GM19193 (cell line): ENCODE measurements around the gene LIMCH1.

Experiments used
- POLR2A ChIP-seq: IDR thresholded peaks from 4 replicates; pipeline ENCODE4 v1.6.1; 2011; ENCODE audit not compliant: insufficient read depth, insufficient read length; ENCODE audit errors: extremely low read depth

Gene LIMCH1

GRCh38 chr4:41572956-41573355 is 35.0 kb downstream of the LIMCH1 start:
- no peak for TF ChIP-seq POLR2A

DNA sequence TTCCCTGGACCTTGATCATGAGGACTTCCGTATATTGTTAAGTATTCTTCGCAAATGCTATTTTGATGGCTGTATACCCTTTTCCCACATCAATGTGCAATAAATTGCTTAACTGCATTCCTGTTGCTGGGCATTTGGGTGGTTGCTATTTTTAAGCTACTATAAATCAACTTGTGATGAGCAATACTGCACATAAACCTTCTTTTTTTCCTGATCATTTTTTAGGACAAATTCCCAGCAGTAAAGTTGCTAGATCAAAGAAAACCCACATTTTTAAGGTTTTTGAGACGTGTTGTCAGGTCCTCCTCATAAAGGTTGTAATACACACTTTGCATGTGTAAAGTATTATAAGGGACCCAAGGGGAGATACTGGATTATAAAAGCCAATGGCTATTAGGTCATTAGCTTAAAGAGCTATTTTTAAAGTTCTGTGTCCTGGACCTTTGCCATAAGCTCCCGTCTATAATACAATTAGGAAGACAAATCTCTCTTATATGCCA is 35.6 kb downstream of the LIMCH1 start:
- TF ChIP-seq POLR2A: no peak

- no peak for TF ChIP-seq POLR2A
Observed at GRCh38 chr4:41575207-41575606, 37.2 kb downstream of the LIMCH1 start.

- no peak for TF ChIP-seq POLR2A
Observed at GRCh38 chr4:41575665-41576064, 37.7 kb downstream of the LIMCH1 start.

- TF ChIP-seq POLR2A: no peak
Observed at GRCh38 chr4:41579043-41579442, 41.1 kb downstream of the LIMCH1 start.

DNA sequence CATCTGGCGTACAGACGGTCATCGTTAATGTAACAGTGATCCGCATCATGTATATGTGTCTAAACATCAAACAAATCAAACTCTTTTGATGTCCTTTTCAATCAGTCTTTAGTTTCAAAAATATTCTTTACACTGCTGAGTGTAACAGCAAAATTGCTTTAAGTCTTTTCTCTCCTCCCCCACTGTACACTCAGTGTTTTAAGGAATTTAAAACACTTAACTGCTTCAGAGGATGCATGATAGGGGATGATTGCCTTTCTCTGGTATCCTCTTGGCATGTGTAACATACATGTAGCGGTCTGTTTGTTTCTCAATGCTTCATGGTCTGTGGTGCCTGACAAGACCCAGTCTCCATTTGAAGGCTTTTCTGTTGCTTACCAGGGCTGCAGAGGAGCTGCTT is 41.6 kb downstream of the LIMCH1 start:
- TF ChIP-seq POLR2A: no peak

DNA sequence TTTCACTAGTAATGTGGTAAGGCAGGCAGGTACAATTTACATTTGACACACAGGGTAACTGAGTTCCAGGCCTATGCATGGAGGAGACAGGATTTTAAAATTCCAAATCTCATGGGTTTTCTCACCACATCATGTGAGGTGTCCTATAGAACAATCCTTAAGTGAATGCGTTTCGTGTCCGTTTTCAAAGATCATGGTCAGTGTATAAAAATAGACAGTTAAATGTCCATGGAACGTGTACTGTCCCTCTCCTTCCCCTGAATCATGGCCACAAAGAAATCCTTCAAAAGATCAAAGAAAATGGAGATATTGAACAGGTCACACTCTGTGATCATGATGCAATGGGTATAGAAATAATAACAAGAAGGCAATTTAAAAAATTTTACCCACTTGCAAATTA is 42.0 kb downstream of the LIMCH1 start:
- no peak for TF ChIP-seq POLR2A

- no peak for TF ChIP-seq POLR2A
Observed at GRCh38 chr4:41586675-41587225, 48.8 kb downstream of the LIMCH1 start.

GRCh38 chr4:41587286-41587685 is 49.3 kb downstream of the LIMCH1 start:
- no peak for TF ChIP-seq POLR2A

DNA sequence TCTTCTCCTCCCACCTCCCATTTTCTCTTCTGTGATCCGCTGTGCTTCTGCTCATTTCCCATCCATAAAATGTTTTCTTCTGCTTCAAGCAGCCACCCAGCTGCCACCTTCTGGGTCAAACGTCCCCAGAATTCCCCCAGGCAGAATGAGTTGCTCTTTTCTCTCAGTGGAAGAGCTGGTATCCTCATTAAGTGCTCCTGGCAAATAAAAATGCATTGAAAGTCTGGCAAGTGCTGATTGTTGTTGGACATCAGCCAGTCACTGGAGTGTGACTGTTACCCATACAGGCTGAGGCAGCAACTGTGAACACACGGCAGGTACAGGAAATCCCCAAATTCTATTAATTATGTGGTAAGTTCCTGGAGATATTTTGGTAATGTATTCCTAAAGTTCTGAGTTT is 52.6 kb downstream of the LIMCH1 start:
- TF ChIP-seq POLR2A: no peak

- no peak for TF ChIP-seq POLR2A
Observed at GRCh38 chr4:41594432-41594831, 56.5 kb downstream of the LIMCH1 start.

DNA sequence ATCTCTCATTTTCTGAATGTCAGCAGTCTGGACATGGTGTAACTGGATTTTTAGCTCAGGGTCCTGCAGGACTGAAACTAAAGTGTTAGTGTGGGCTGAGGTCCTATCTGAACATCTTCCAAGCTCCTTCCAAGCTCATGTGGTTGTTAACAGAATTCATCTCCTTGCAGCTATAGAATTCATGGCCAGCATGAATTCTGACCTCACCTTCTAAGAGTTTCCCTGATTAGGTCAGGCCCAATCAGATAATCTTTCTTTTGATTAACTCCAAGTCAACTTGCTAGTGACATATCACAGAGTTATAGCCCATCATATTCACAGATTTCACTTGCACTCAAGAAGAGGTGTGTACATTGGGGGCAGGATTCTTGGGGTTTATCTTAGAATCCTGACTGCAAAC is 59.5 kb downstream of the LIMCH1 start:
- no peak for TF ChIP-seq POLR2A

- no peak for TF ChIP-seq POLR2A
Observed at GRCh38 chr4:41598580-41598979, 60.6 kb downstream of the LIMCH1 start.

- no peak for TF ChIP-seq POLR2A
Observed at GRCh38 chr4:41599192-41599786, 61.3 kb downstream of the LIMCH1 start.

GRCh38 chr4:41600243-41600912 is 62.4 kb downstream of the LIMCH1 start:
- TF ChIP-seq POLR2A: no peak

GRCh38 chr4:41601025-41601424 is 63.1 kb downstream of the LIMCH1 start:
- TF ChIP-seq POLR2A: no peak
